Loucy (cell line): Measurements from ENCODE around the gene IL1R1.

ENCODE experiments used
- H2AFZ ChIP-seq: fragments of 200-600 bp; sonication (generic); 2 replicates; pipeline ENCODE4 v1.6.0; 2016; ENCODE audit warnings: antibody characterized with exemption, mild to moderate bottlenecking, low read length, moderate library complexity
- H3F3A ChIP-seq: fragments of 200-600 bp; 2 replicates; pipeline ENCODE4 v1.6.0; 2016; ENCODE audit warnings: antibody characterized with exemption, low read depth, mild to moderate bottlenecking
- H3K27me3 ChIP-seq: fragments of 200-600 bp; sonication (generic); 2 replicates; pipeline ENCODE4 v1.6.1; 2014; ENCODE audit warnings: low read length, mild to moderate bottlenecking; ENCODE audit not compliant: insufficient read depth, poor library complexity, severe bottlenecking
- H3K36me3 ChIP-seq: fragments of 200-600 bp; sonication (generic); 2 replicates; pipeline ENCODE4 v1.6.1; 2016; ENCODE audit warnings: low read length; ENCODE audit not compliant: insufficient read depth
- H3K4me1 ChIP-seq: fragments of 200-600 bp; sonication (generic); 2 replicates; pipeline ENCODE4 v1.5.1; 2014; ENCODE audit warnings: low read length, mild to moderate bottlenecking; ENCODE audit not compliant: insufficient read depth, poor library complexity, severe bottlenecking
- H3K4me2 ChIP-seq: fragments of 200-600 bp; sonication (generic); 2 replicates; pipeline ENCODE4 v1.6.0; 2014; ENCODE audit warnings: antibody characterized with exemption, low read length, low read depth, mild to moderate bottlenecking; ENCODE audit not compliant: poor library complexity, severe bottlenecking
- H3K4me3 ChIP-seq: fragments of 200-600 bp; sonication (generic); 2 replicates; pipeline ENCODE4 v1.5.1; 2014; ENCODE audit warnings: low read length, mild to moderate bottlenecking, mixed read lengths; ENCODE audit not compliant: poor library complexity, severe bottlenecking
- H3K79me2 ChIP-seq: fragments of 200-600 bp; sonication (generic); 2 replicates; pipeline ENCODE4 v1.6.1; 2014; ENCODE audit warnings: low read length; ENCODE audit not compliant: insufficient read depth
- H3K9ac ChIP-seq: fragments of 200-600 bp; sonication (generic); 2 replicates; pipeline ENCODE4 v1.6.0; 2014; ENCODE audit warnings: mild to moderate bottlenecking, low read depth, low read length, moderate library complexity; ENCODE audit not compliant: poor library complexity, severe bottlenecking
- H3K9me2 ChIP-seq: fragments of 200-600 bp; sonication (generic); replicated peaks from 2 replicates; pipeline ENCODE4 v1.6.1; 2016; ENCODE audit warnings: low read depth, low read length, mixed read lengths
- H3K9me3 ChIP-seq: fragments of 200-600 bp; sonication (generic); 2 replicates; pipeline ENCODE4 v1.6.1; 2014; ENCODE audit warnings: mild to moderate bottlenecking, antibody characterized with exemption, low read length, low read depth; ENCODE audit not compliant: insufficient read depth
- H4K20me1 ChIP-seq: fragments of 200-600 bp; sonication (generic); 2 replicates; pipeline ENCODE4 v1.6.0; 2014; ENCODE audit warnings: antibody characterized with exemption, low read length, mild to moderate bottlenecking; ENCODE audit not compliant: insufficient read depth, poor library complexity, severe bottlenecking
- CTCF ChIP-seq: fragments of 200-600 bp; sonication (generic); conservative IDR thresholded peaks from 2 replicates; pipeline ENCODE4 v1.5.1; 2014; ENCODE audit warnings: mild to moderate bottlenecking, antibody characterized with exemption, low read length
- EZH2phosphoT487 ChIP-seq: fragments of 200-600 bp; IDR thresholded peaks from 2 replicates; pipeline ENCODE4 v1.6.1; 2018; ENCODE audit warnings: antibody characterized with exemption, mild to moderate bottlenecking, moderate library complexity, borderline replicate concordance

Gene IL1R1

GRCh38 chr2:102190430-102191107 is 48.0 kb downstream of the IL1R1 start:
- Histone ChIP-seq H3K27me3 (no peaks in the 10 kb centered on the region), H3K9ac (no peak overlapping the region), H3F3A (no peaks in the 10 kb centered on the region), H3K4me2 (no peak overlapping the region), H3K9me2 (no peaks in the 10 kb centered on the region), H3K79me2 (no peaks in the 10 kb centered on the region), H2AFZ (no peak overlapping the region), H3K4me1 (no peaks in the 10 kb centered on the region), H3K4me3 (no peak overlapping the region), H3K36me3 (no peaks in the 10 kb centered on the region), H3K9me3 (no peaks in the 10 kb centered on the region), H4K20me1 (no peaks in the 10 kb centered on the region)
- TF ChIP-seq EZH2phosphoT487 = no peak
- TF ChIP-seq CTCF = no peak

GRCh38 chr2:102191501-102191900 is 49.0 kb downstream of the IL1R1 start:
- Histone ChIP-seq H3K4me1 (no peaks in the 10 kb centered on the region), H3K9ac (no peak overlapping the region), H3K4me2 (no peak overlapping the region), H3K9me2 (no peaks in the 10 kb centered on the region), H3K27me3 (no peaks in the 10 kb centered on the region), H4K20me1 (no peaks in the 10 kb centered on the region), H3F3A (no peaks in the 10 kb centered on the region), H3K79me2 (no peaks in the 10 kb centered on the region), H3K36me3 (no peaks in the 10 kb centered on the region), H3K9me3 (no peaks in the 10 kb centered on the region), H2AFZ (no peak overlapping the region), H3K4me3 (no peak overlapping the region)
- TF ChIP-seq EZH2phosphoT487 (no peak), CTCF (no peak)

- TF ChIP-seq EZH2phosphoT487 (no peak), CTCF (no peak)
- H3K27me3 ChIP-seq = no peaks in the 10 kb centered on the region
These were observed 50.5 kb downstream of the IL1R1 start for GRCh38 chr2:102193074-102193473.

More at GRCh38 chr2:102193074-102193473, 50.5 kb downstream of the IL1R1 start:
- H4K20me1 ChIP-seq = no peaks in the 10 kb centered on the region
- no peak overlapping the region for H3K4me2 ChIP-seq
- H3K4me1 ChIP-seq = no peaks in the 10 kb centered on the region
- no peaks in the 10 kb centered on the region for H3K9me3 ChIP-seq
- H3F3A ChIP-seq = no peaks in the 10 kb centered on the region
- H3K79me2 ChIP-seq = no peaks in the 10 kb centered on the region
- no peaks in the 10 kb centered on the region for H3K36me3 ChIP-seq
- H3K9ac ChIP-seq = no peak overlapping the region
- no peaks in the 10 kb centered on the region for H3K9me2 ChIP-seq
- H2AFZ ChIP-seq = no peak overlapping the region
- H3K4me3 ChIP-seq = no peak overlapping the region
